Ishikawa (cell line): ENCODE data around the gene PDZD8.

Experiments used
- CEBPB ChIP-seq: IDR thresholded peaks from 2 replicates; pipeline ENCODE4 v1.6.1; 2012
- CREB1 ChIP-seq: IDR thresholded peaks from 2 replicates; pipeline ENCODE4 v1.6.1; 2012; ENCODE audit warnings: low read depth
- EGR1 ChIP-seq: IDR thresholded peaks from 2 replicates; pipeline ENCODE4 v1.6.1; 2012
- EP300 ChIP-seq: IDR thresholded peaks from 2 replicates; pipeline ENCODE4 v1.6.1; 2012; ENCODE audit warnings: borderline replicate concordance
- FOXM1 ChIP-seq: IDR thresholded peaks from 2 replicates; pipeline ENCODE4 v1.6.1; 2012; ENCODE audit warnings: low read depth, borderline replicate concordance
- MAX ChIP-seq: IDR thresholded peaks from 2 replicates; pipeline ENCODE4 v1.6.1; 2012
- NFIC ChIP-seq: IDR thresholded peaks from 2 replicates; pipeline ENCODE4 v1.6.1; 2012
- RAD21 ChIP-seq: IDR thresholded peaks from 2 replicates; pipeline ENCODE4 v1.6.1; 2012; ENCODE audit warnings: low read depth
- REST ChIP-seq: IDR thresholded peaks from 2 replicates; pipeline ENCODE4 v1.6.1; 2012; ENCODE audit warnings: low read depth, mild to moderate bottlenecking
- TAF1 ChIP-seq: IDR thresholded peaks from 2 replicates; pipeline ENCODE4 v1.6.1; 2012; ENCODE audit warnings: low read depth, mild to moderate bottlenecking
- TCF12 ChIP-seq: IDR thresholded peaks from 2 replicates; pipeline ENCODE4 v1.6.1; 2012; ENCODE audit warnings: low read depth
- TEAD4 ChIP-seq: IDR thresholded peaks from 2 replicates; pipeline ENCODE4 v1.6.1; 2012
- USF1 ChIP-seq: IDR thresholded peaks from 2 replicates; pipeline ENCODE4 v1.6.1; 2012
- YY1 ChIP-seq: IDR thresholded peaks from 2 replicates; pipeline ENCODE4 v1.6.1; 2012; ENCODE audit warnings: low read depth
- ZBTB7A ChIP-seq: IDR thresholded peaks from 2 replicates; pipeline ENCODE4 v1.6.1; 2012; ENCODE audit warnings: low read depth

The PDZD8 gene

GRCh38 chr10:117268907-117269306 is 106.3 kb downstream of the PDZD8 start:
- TF ChIP-seq EGR1 = no peak
- no peak for TF ChIP-seq NFIC
- no peak for TF ChIP-seq EP300
- no peak for TF ChIP-seq ZBTB7A
- TF ChIP-seq TCF12 = no peak
- no peak for TF ChIP-seq CEBPB
- no peak for TF ChIP-seq RAD21
- TF ChIP-seq TEAD4 = no peak
- TF ChIP-seq MAX = no peak
- TF ChIP-seq CREB1 = no peak
- no peak for TF ChIP-seq FOXM1
- TF ChIP-seq USF1 = no peak
- no peak for TF ChIP-seq YY1
- no peak for TF ChIP-seq REST
- no peak for TF ChIP-seq TAF1

- TF ChIP-seq FOXM1 = no peak
- no peak for TF ChIP-seq CREB1
Measured at GRCh38 chr10:117268258-117268657, 107.0 kb downstream of the PDZD8 start.

- TF ChIP-seq USF1 (no peak), TCF12 (no peak), YY1 (no peak), NFIC (no peak), REST (no peak)
Measured at GRCh38 chr10:117266812-117267211, 108.4 kb downstream of the PDZD8 start.

- TF ChIP-seq EGR1 (no peak), MAX (no peak), RAD21 (no peak), CREB1 (no peak), CEBPB (no peak), EP300 (no peak), REST (no peak), YY1 (no peak), ZBTB7A (no peak), TEAD4 (no peak)
Measured at GRCh38 chr10:117266400-117266799, 108.8 kb downstream of the PDZD8 start.

- TF ChIP-seq TEAD4 (no peak), CREB1 (no peak), EGR1 (no peak), MAX (no peak), NFIC (no peak), EP300 (no peak), REST (no peak), ZBTB7A (no peak), FOXM1 (no peak), USF1 (no peak), RAD21 (no peak)
Measured at GRCh38 chr10:117264782-117265181, 110.5 kb downstream of the PDZD8 start.
